ENCODE results near the gene RPS6KB2. TPM values are rescaled to one million over a fixed set of nuclear protein-coding genes. Genes with fewer than 3 reads are reported as not detected.

Gene RPS6KB2
- total RNA-seq, 1 experiment from 2014 or later: 116 TPM

GRCh38 chr11:67412495-67413179 is 15.7 kb upstream of the RPS6KB2 start:
- H3K4me1 Mint-ChIP-seq (ENCODE audit: low read depth, unreplicated experiment): peaks cover 18% of the 10 kb centered on the region
- Histone ChIP-seq H3K4me1 (peaks cover 4% of the 10 kb centered on the region; the same call in 1 of the 2 replicates), H3K9me3 (no peaks in the 10 kb centered on the region), H3K4me3 (ENCODE audit: low read depth, low read length) (no peak overlapping the region), H3K36me3 (ENCODE audit: control insufficient read depth, insufficient read depth, low read length) (no peaks in the 10 kb centered on the region), H3K27me3 (replicated peaks; ENCODE audit: control insufficient read depth, insufficient read depth, low read length) (no peaks in the 10 kb centered on the region)
- CTCF ChIA-PET: interaction anchor here (0.5 to 4.8 kb wide), 2 partner anchors 12 to 39 kb away, joined by 9 to 27 read pairs; partner anchors contain the start of genes CLCF1 and PPP1CA
- BruUV-seq (replicated peaks): no TSS peak
- no peaks in the 10 kb centered on the region for H3K9me3 Mint-ChIP-seq (ENCODE audit: unreplicated experiment)
- peaks cover 6% of the 10 kb centered on the region for H3K36me3 Mint-ChIP-seq (ENCODE audit: insufficient read depth, unreplicated experiment)
- no peak for DNase-seq
- no peaks in the 10 kb centered on the region for H3K27me3 Mint-ChIP-seq (ENCODE audit: insufficient read depth, unreplicated experiment)
- H3K27ac Mint-ChIP-seq (ENCODE audit: unreplicated experiment): no peak overlapping the region
- POLR2A ChIA-PET: interaction anchor here (0.5 to 1.2 kb wide), 3 partner anchors 11 to 416 kb away, joined by 3 to 4 read pairs (median 3); partner anchors contain the start of gene PPP1CA
- H3K4me3 Mint-ChIP-seq (ENCODE audit: unreplicated experiment): no peak overlapping the region
- TF ChIP-seq, protein P1, sequence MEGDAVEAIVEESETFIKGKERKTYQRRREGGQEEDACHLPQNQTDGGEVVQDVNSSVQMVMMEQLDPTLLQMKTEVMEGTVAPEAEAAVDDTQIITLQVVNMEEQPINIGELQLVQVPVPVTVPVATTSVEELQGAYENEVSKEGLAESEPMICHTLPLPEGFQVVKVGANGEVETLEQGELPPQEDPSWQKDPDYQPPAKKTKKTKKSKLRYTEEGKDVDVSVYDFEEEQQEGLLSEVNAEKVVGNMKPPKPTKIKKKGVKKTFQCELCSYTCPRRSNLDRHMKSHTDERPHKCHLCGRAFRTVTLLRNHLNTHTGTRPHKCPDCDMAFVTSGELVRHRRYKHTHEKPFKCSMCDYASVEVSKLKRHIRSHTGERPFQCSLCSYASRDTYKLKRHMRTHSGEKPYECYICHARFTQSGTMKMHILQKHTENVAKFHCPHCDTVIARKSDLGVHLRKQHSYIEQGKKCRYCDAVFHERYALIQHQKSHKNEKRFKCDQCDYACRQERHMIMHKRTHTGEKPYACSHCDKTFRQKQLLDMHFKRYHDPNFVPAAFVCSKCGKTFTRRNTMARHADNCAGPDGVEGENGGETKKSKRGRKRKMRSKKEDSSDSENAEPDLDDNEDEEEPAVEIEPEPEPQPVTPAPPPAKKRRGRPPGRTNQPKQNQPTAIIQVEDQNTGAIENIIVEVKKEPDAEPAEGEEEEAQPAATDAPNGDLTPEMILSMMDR (IDR thresholded peaks at IDR 0.05; ENCODE audit: insufficient read depth in 1 of 2, low read depth in 1 of 2, low read length in 1 of 2, severe bottlenecking in 1 of 2, unreplicated experiment in 1 of 2): no peak
- intact Hi-C loops (cut with micrococcal nuclease; ENCODE audit: unreplicated experiment): loop anchor here (1.0 kb wide), 1 partner anchor 9 kb away; no protein-coding TSS in a partner anchor

- peaks cover 18% of the 10 kb centered on the region for H3K4me1 Mint-ChIP-seq (ENCODE audit: low read depth, unreplicated experiment)
- no peak overlapping the region for H3K27ac Mint-ChIP-seq (ENCODE audit: unreplicated experiment)
- CTCF ChIA-PET: interaction anchor here (0.5 to 4.8 kb wide), 2 partner anchors 12 to 40 kb away, joined by 9 to 27 read pairs; partner anchors contain the start of genes CLCF1 and PPP1CA
Observed at GRCh38 chr11:67413266-67413849, 14.9 kb upstream of the RPS6KB2 start.

More at GRCh38 chr11:67413266-67413849, 14.9 kb upstream of the RPS6KB2 start:
- POLR2A ChIA-PET: interaction anchor here (0.5 to 1.2 kb wide), 3 partner anchors 12 to 416 kb away, joined by 3 to 4 read pairs (median 3); partner anchors contain the start of gene PPP1CA
- no TSS peak for BruUV-seq (replicated peaks)
- Histone ChIP-seq H3K9me3 (no peaks in the 10 kb centered on the region), H3K36me3 (ENCODE audit: control insufficient read depth, insufficient read depth, low read length) (no peaks in the 10 kb centered on the region), H3K4me3 (ENCODE audit: low read depth, low read length) (no peak overlapping the region), H3K27me3 (replicated peaks; ENCODE audit: control insufficient read depth, insufficient read depth, low read length) (no peaks in the 10 kb centered on the region), H3K4me1 (peaks cover 4% of the 10 kb centered on the region; the same call in 1 of the 2 replicates)
- no peaks in the 10 kb centered on the region for H3K27me3 Mint-ChIP-seq (ENCODE audit: insufficient read depth, unreplicated experiment)
- no peak for DNase-seq
- H3K4me3 Mint-ChIP-seq (ENCODE audit: unreplicated experiment): no peak overlapping the region
- peaks cover 6% of the 10 kb centered on the region for H3K36me3 Mint-ChIP-seq (ENCODE audit: insufficient read depth, unreplicated experiment)
- TF ChIP-seq, protein P1 (IDR thresholded peaks at IDR 0.05; ENCODE audit: insufficient read depth in 1 of 2, low read depth in 1 of 2, low read length in 1 of 2, severe bottlenecking in 1 of 2, unreplicated experiment in 1 of 2): no peak
- intact Hi-C loops (cut with micrococcal nuclease; ENCODE audit: unreplicated experiment): no loop called here
- no peaks in the 10 kb centered on the region for H3K9me3 Mint-ChIP-seq (ENCODE audit: unreplicated experiment)
